H7 (cell line): ENCODE data around the gene GCM1. TPM values are rescaled to one million over a fixed set of nuclear protein-coding genes. Genes with fewer than 3 reads are reported as not detected.

Source experiments
- DNase-seq: peaks from one replicate; pipeline ENCODE4 v3.0.0; 2012
- H3K27me3 ChIP-seq: 2 replicates; pipeline ENCODE4 v1.6.0; 2011; ENCODE audit warnings: mild to moderate bottlenecking, low read length; ENCODE audit not compliant: control insufficient read depth, insufficient read depth
- H3K36me3 ChIP-seq: replicated peaks from 2 replicates; pipeline ENCODE4 v1.5.1; 2011; ENCODE audit warnings: low read length; ENCODE audit not compliant: control insufficient read depth, insufficient read depth
- H3K4me3 ChIP-seq: 2 replicates; pipeline ENCODE4 v1.5.1; 2011; ENCODE audit warnings: low read depth, mild to moderate bottlenecking, control low read depth, low read length, moderate library complexity; ENCODE audit not compliant: insufficient read depth
- total RNA-seq: library from RNA; depleted of rRNA; stranded (reverse); fragments of >200 nt; shearing (Covaris generic); gene quantifications from 2 replicates; pipeline ENCODE4 v1.2.3, GENCODE V29; 2014; rRNA removed

GCM1 gene, protein sequence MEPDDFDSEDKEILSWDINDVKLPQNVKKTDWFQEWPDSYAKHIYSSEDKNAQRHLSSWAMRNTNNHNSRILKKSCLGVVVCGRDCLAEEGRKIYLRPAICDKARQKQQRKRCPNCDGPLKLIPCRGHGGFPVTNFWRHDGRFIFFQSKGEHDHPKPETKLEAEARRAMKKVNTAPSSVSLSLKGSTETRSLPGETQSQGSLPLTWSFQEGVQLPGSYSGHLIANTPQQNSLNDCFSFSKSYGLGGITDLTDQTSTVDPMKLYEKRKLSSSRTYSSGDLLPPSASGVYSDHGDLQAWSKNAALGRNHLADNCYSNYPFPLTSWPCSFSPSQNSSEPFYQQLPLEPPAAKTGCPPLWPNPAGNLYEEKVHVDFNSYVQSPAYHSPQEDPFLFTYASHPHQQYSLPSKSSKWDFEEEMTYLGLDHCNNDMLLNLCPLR
- not detected in 2 replicates for total RNA-seq

DNA sequence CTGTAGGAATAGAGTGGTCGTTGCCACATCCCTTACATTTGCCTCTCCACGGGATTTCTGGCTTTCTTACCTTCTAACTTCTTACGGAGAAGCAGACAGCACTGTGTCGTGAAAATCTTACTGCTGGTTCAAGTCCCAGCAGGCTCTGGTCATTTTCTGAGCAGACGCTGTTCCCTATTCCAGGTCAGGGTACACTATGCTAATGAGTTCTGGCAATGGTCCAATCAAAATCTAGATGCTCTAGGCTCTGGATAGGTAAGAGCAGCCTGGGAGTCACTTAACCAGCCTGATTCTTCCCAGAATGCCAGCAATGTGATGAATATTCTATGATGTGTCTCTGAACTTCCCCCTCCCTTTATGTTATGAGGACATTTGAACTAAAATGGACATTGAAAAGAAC is at the start of gene GCM1:
GCM1 (minus strand) TSS at position 158 of the 400 bp plus-strand sequence. CDS start 3,209 bp downstream, outside the sequence.
- no peak for DNase-seq
- Histone ChIP-seq H3K27me3 (no peaks in the 10 kb centered on the region), H3K4me3 (no peak within 1 kb of the TSS), H3K36me3 (no peaks in the 10 kb centered on the region)

DNA sequence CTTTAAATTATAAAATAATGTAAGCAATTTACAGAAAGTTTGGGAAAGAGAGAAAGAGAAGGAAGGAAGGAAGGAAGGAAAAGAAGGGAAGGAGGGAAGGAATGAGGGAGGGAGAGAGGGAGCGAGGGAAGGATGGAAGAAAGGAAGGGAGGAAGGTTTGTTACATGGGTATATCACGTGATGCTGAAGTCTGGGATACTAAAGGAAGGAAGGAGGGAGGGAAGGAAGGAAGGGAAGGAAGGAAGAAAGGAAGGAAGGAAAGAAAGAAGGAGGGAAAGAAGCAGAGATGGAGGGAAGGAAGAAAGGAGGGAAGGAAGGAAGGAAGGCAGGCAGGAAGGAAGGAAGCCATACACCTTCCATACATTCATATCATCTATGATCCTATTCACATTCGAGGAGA is 48.9 kb upstream of the GCM1 start:
- H3K4me3 ChIP-seq, result no peak overlapping the region
- DNase-seq, result no peak
- no peaks in the 10 kb centered on the region for H3K27me3 ChIP-seq
- no peaks in the 10 kb centered on the region for H3K36me3 ChIP-seq

DNA sequence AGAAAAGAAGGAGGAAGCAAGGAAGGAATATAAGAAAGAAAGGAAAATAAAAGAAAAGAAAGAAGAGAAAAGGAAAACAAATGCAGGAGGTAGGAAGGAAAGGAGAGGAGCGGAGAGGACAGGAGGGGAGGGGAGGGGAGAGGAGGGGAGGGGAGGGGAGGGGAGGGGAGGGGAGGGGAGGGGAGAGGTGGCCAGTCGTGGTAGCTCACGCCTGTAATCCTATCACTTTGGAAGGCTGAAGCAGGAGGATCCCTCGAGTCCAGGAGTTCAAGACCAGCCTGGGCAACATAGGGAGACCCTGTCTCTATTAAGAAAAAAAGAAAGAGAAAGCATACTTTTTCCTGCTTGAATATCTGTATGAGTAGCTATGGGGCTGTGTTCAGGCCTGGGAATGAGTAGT is 46.4 kb upstream of the GCM1 start:
- Histone ChIP-seq H3K4me3 (no peak overlapping the region), H3K27me3 (no peaks in the 10 kb centered on the region), H3K36me3 (no peaks in the 10 kb centered on the region)
- no peak for DNase-seq

DNA sequence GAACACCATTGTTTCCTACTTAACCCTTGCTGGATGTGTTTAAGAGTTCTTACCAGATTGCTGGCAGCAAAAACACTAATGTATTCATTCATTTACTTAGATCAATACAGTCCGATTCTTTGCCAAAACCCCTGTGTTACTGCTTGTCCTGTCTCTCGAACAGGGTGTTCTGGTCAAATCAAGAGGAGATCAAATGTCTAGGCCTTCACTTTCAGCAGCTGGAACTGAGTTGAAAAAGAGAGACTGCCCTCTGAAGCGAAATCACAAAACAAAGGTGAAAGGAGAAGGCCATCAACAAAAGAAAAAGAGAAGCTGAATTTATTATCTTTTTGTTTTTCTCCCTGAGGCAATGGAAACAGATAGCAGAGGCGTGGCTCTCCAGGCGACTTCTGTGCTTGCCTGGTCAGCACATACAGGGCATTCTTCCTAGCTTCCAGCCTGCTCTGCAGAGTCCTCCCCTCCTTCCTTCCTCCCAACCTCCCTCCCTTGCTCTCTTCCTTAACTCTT is 44.1 kb upstream of the GCM1 start:
- DNase-seq, result peak; percentile 49
- Histone ChIP-seq H3K4me3 (no peak overlapping the region), H3K27me3 (no peaks in the 10 kb centered on the region), H3K36me3 (no peaks in the 10 kb centered on the region)

DNA sequence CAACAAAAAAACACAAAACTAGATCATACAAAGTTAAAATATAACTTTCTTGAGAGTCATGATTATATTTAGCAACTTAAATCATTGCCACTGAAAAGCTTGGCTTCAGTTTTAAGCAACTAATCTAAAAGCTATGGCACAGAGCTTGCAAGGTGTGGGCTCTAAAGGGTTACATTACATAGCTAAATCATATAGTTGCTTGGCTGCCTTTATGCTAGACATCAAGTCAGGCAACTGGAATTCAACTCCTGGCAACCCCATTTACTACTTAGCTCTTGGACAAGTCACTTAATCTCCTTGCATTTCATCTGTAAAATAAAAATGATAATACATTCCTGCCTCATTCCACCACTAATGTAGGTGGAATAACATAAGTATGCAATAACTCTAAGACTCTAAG is 40.9 kb upstream of the GCM1 start:
- DNase-seq, result no peak
- no peaks in the 10 kb centered on the region for H3K36me3 ChIP-seq
- no peaks in the 10 kb centered on the region for H3K27me3 ChIP-seq
- no peak overlapping the region for H3K4me3 ChIP-seq

DNA sequence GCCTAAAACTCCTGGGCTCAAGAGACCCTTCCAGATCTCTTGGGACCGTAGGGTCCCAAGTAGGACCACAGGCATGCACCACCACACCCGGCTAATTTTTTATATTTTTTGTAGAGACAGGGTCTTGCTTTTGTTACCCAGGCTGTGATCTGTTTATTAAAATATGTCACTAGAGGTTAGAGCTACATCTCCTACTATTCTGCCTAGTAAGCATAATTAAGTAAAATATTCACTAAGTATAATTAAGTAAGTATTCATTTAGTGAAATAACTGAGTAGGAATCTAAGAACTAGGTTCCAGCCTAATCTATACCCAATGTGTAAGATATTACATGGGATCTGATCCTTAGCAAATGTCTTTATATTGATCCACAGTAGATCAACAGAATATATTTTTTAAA is 40.2 kb upstream of the GCM1 start:
- DNase-seq, result no peak
- H3K4me3 ChIP-seq, result no peak overlapping the region
- H3K36me3 ChIP-seq, result no peaks in the 10 kb centered on the region
- no peaks in the 10 kb centered on the region for H3K27me3 ChIP-seq

DNA sequence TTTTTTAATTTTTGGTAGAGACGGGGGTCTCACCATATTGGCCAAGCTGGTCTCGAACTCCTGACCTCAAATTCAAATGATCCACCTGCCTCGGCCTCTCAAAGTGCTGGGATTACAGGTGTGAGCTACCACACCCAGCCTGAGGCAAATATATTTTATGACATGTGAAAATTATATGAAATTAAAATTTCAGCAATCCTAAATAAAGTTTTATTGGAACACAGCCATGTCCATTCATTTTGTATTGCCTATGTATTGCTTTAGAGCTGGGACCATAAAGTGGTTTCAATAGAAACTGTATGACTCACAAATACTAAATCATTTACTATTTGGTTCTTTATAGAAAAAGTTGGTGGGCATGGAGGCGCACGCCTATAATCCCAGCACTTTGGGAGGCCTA is 32.0 kb upstream of the GCM1 start:
- H3K36me3 ChIP-seq, result no peaks in the 10 kb centered on the region
- DNase-seq, result no peak

DNA sequence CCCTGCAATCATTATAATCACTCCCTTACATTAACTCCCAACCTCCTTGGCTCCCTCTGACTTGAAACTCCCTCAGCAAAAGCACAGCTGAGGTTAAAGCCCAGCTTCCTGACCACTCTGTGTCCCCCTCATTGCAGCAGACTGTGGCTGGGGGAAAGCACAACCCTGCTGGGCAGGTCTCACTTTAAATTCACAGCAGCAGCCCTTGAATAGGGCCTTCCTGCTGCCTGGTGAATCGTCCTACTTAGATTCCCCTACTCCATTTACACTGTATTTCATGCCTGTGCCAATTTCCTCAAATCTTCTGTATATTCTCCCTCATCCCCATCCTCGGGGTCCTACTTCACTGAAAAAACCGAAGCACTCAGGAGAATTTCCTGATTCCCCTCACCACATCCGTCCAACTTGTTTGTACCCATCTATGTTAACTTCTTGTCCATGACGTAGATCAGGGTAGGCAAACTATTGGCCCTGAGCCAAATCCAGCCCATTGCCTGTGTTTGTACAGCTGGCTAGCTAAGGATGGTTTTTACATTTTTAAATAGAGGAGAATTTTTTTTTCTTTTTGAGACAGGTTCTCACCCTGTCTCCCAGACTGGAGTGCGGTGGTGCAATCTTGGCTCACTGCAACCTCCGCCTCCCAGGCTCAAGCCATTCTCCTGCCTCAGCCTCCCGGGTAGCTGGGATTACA is 31.5 kb upstream of the GCM1 start:
- Histone ChIP-seq H3K4me3 (no peak overlapping the region), H3K36me3 (no peaks in the 10 kb centered on the region), H3K27me3 (no peaks in the 10 kb centered on the region)
- peak; percentile 38 for DNase-seq

More for the DNA sequence above, 32.0 kb upstream of the GCM1 start:
- no peak overlapping the region for H3K4me3 ChIP-seq
- no peaks in the 10 kb centered on the region for H3K27me3 ChIP-seq

DNA sequence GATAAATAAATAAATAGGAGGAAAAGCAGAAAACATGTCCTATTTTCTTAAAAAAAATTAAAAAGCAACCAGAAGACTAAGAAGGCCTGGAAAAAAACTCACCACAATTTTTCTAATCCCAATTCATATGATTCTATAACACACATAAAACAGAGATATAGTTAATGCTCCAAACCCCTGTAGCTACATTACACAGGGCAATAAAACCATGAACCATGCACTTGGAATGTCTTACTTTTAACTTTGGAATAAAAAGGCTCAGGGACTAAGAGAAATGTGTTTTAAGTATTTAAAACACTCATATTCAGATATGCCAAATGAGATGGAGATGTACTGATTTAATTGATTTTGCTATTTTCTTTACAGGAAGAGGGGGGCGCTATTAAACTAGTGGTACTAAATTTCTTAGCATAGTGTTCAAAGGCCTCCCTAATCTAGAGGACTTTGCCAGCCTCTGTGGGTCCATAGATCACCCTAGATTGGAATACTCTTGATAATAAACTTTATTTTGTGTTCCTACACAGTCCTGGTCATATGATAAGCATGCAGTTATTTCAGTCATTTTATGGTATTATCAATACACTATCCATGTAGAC is 30.3 kb upstream of the GCM1 start:
- Histone ChIP-seq H3K36me3 (no peaks in the 10 kb centered on the region), H3K27me3 (no peaks in the 10 kb centered on the region), H3K4me3 (no peak overlapping the region)
- DNase-seq, result no peak

DNA sequence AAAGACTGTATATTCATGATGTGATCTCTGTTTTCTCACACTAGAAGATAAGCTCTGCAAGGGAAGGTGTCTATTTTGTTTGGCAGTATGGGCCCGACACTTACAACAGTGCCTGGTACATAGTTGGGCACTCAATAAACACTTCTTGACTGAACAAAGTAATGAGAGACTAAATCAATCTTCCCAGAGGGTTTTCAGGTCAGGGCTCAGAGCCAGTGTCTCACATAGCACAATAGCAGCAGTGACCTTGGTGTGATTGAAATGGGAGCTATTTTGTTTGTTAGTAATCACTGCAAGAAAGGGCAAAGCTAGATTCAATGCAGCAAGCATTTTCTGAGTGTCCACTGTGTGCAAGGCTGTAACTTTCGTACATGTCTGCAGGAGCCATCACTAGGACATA is 26.4 kb upstream of the GCM1 start:
- no peaks in the 10 kb centered on the region for H3K27me3 ChIP-seq
- DNase-seq, result no peak
- H3K4me3 ChIP-seq, result no peak overlapping the region
- no peaks in the 10 kb centered on the region for H3K36me3 ChIP-seq

DNA sequence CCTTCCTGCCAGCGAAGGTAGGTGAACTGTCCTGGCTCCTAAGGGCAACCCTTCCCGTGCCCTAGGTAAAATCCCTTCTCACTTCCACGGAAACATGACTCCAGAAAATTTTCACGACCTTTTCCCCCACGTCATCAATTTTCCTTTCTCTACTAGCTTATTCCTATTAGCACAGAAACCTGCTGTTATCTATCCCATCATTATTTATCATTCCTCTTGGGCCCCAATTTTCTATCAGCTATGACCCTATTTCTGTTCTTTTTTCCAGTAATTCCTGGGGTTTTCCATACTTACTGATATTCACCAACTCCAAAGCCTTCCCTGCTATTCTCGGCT is 23.8 kb upstream of the GCM1 start:
- no peaks in the 10 kb centered on the region for H3K27me3 ChIP-seq
- DNase-seq, result no peak
- H3K36me3 ChIP-seq, result no peaks in the 10 kb centered on the region
- H3K4me3 ChIP-seq, result no peak overlapping the region

DNA sequence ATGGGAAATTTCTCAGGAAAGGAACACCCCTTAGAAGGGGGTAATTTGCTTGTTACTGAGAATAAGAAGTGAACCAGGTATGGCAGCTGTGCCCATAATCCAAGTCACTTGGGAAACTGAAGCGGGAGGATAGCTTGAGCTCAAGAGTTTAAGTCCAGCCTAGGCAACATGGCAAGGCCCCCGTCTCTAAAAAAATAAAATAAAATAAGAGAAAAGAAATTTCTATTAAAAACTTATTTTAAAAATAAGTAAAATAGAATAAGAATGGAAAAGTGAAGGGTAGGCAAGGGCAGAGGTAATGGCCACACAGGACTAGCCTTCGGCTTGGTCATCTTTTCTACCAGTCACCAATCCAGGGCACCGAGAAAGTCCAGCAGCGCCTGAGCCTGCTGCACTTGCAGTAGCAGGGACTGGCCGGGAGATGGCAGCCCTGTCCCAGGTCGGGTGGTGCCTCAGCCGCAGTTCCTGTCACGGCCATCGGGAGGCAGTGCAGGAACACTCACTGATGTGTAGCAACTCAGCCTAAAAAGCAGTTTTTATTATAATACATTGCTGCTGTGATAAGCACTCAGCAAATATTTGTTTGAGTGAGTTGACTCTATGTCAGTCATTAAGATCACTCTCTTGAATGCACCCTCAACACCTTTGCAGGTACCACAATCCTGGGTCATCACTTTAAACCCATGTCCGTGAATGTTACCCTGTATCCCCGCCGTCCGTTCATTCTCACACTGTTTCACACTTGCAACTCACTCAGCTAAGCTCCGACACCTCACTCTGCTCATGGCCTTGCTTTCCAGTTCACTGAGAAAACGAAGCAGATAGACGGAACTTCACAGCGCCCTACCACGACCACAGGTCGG is 23.2 kb upstream of the GCM1 start:
- peak; percentile 82 for DNase-seq
- H3K4me3 ChIP-seq, result no peak overlapping the region
- no peaks in the 10 kb centered on the region for H3K27me3 ChIP-seq
- H3K36me3 ChIP-seq, result no peaks in the 10 kb centered on the region

DNA sequence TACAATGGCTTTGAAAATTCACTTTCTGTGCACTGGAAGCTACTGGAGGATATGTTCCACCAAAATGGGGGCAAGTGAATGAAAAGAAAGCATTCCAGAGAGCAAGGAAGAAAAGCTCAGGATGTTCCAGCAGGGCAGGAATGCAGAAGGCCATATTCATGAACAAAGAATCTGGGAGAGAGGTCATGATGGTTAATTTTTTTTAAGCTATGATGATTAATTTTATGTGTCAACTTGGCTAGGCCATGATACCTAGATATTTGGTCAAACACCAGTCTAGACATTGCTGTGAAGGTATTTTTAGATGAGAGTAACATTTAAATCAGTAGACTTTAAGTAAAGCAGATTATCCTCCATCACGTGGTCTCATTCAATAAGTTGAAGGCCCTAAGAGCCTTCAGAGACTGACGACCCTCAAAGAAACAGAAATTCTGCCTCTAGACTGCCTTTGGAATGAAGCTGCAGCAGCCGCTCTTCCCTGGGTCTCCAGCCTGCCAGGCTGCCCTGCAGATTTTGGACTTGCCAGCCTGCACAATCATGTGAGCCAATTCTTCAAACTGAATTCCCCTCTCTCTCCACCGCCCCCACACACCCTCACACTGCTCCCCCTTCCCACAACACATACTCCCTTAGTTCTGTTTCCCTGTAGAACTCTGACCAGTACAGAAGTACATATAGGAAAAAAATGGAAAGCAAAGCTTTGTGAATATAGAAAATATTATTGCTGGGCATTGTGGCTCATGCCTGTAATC is 20.1 kb upstream of the GCM1 start:
- DNase-seq, result no peak

DNA sequence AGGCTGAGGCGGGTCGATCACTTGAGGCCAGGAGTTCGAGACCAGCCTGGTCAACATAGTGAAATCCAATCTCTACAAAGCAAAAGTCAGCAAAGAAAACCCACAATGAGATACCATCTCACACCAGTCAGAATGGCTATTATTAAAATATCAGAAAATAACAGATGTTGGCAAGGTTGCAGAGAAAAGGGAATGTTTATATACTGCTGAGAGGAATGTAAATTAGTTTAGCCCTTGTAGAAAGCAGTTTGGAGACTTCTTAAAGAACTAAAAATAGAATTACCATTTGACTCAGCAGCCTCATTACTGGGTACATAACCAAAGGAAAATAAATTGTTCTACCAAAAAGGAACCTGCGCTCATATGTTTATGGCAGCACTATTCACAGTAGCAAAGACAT is 16.7 kb upstream of the GCM1 start:
- Histone ChIP-seq H3K4me3 (no peak overlapping the region), H3K27me3 (no peaks in the 10 kb centered on the region), H3K36me3 (no peaks in the 10 kb centered on the region)
- no peak for DNase-seq

More for the DNA sequence above, 20.1 kb upstream of the GCM1 start:
- no peak overlapping the region for H3K4me3 ChIP-seq
- no peaks in the 10 kb centered on the region for H3K27me3 ChIP-seq
- H3K36me3 ChIP-seq, result no peaks in the 10 kb centered on the region
